Endothelial cell of umbilical vein (primary cell): Measurements from ENCODE around the gene TMEM222. TPM values are rescaled to one million over a fixed set of nuclear protein-coding genes. Genes with fewer than 3 reads are reported as not detected.

Experiments
- BruUV-seq: library from RNA; stranded (reverse); fragments of 400-500 nt; replicated peaks from 2 replicates; lab custom pipeline; 2021; lab: Mats Ljungman, UMichigan
- CTCF ChIA-PET: fragments of 300-600, 350-600 bp; sonication (Branson Sonifier 250); formaldehyde crosslinking; loops from one replicate; lab custom pipeline; 2021; ENCODE audit warnings: antibody characterized with exemption, inconsistent platforms; lab: Charles Lee
- POLR2A ChIA-PET: fragments of 300-600, 350-600 bp; sonication (Branson Sonifier 250); formaldehyde crosslinking; loops from one replicate; lab custom pipeline; 2021; ENCODE audit warnings: antibody characterized with exemption, inconsistent platforms; lab: Charles Lee
- DNase-seq: peaks from one replicate; pipeline ENCODE4 v3.0.0-alpha.2; 2011; ENCODE audit warnings: low read depth, low spot score
- FAIRE-seq: peaks from 2 replicates; lab custom pipeline; 2011; peaks lifted over from hg19 to GRCh38; lab: Jason Lieb, UNC
- H2AFZ ChIP-seq: 2 replicates; pipeline ENCODE4 v1.6.0; 2012; ENCODE audit warnings: low read depth, low read length, control low read depth, inconsistent platforms
- H3K27ac ChIP-seq: 2 replicates; pipeline ENCODE4 v1.5.1; 2011; ENCODE audit warnings: low read depth, mild to moderate bottlenecking, control low read depth, low read length, moderate library complexity; ENCODE audit not compliant: insufficient read depth
- H3K27me3 ChIP-seq, 2 experiments: 2 replicates each; pipeline versions ENCODE4 v1.6.0 to v1.6.1; 2011; ENCODE audit warnings: low read length in 2 of 2, mixed read lengths in 1 of 2; ENCODE audit not compliant: control insufficient read depth in 2 of 2, insufficient read depth in 2 of 2
- H3K36me3 ChIP-seq, 2 experiments: 2 replicates in 1 of 2; 3 replicates in 1 of 2; pipeline ENCODE4 v1.5.1; 2011; ENCODE audit warnings: low read length in 2 of 2, mild to moderate bottlenecking in 1 of 2, moderate library complexity in 1 of 2; ENCODE audit not compliant: control insufficient read depth in 2 of 2, insufficient read depth in 2 of 2; ENCODE audit errors: extremely low read depth in 1 of 2
- H3K4me1 ChIP-seq: 3 replicates; pipeline ENCODE4 v1.5.1; 2011; ENCODE audit warnings: mild to moderate bottlenecking, low read length; ENCODE audit not compliant: control insufficient read depth, insufficient read depth; ENCODE audit errors: extremely low read depth
- H3K4me2 ChIP-seq: 2 replicates; pipeline ENCODE4 v1.6.1; 2011; ENCODE audit warnings: low read length, control low read depth, mixed read lengths; ENCODE audit not compliant: insufficient read depth
- H3K4me3 ChIP-seq, 3 experiments: fragments of 200-600 bp in 1 of 3; sonication (generic), shearing (Covaris generic) in 1 of 3; replicated peaks in 1 of 3; 2 replicates each; pipeline ENCODE4 v1.5.1; 2011 to 2016; ENCODE audit warnings: control low read depth in 3 of 3, low read length in 3 of 3, mild to moderate bottlenecking in 2 of 3, inconsistent platforms in 1 of 3, low read depth in 1 of 3, moderate library complexity in 1 of 3; ENCODE audit not compliant: insufficient read depth in 1 of 3
- H3K79me2 ChIP-seq: 2 replicates; pipeline ENCODE4 v1.6.0; 2012; ENCODE audit warnings: low read length, inconsistent platforms; ENCODE audit not compliant: control insufficient read depth, insufficient read depth
- H3K9ac ChIP-seq: replicated peaks from 2 replicates; pipeline ENCODE3; 2011; ENCODE audit warnings: low read length, control low read depth; ENCODE audit not compliant: insufficient read depth; ENCODE audit errors: extremely low read depth
- H3K9me1 ChIP-seq: replicated peaks from 3 replicates; pipeline ENCODE4 v1.6.0; 2011; ENCODE audit warnings: mild to moderate bottlenecking, low read length; ENCODE audit not compliant: control insufficient read depth, insufficient read depth; ENCODE audit errors: extremely low read depth
- H3K9me3 ChIP-seq: replicated peaks from 2 replicates; pipeline ENCODE4 v1.5.1; 2012; ENCODE audit warnings: low read length, inconsistent platforms; ENCODE audit not compliant: control insufficient read depth, insufficient read depth
- H4K20me1 ChIP-seq: replicated peaks from 2 replicates; pipeline ENCODE3; 2011; ENCODE audit warnings: mild to moderate bottlenecking, low read length; ENCODE audit not compliant: control insufficient read depth, insufficient read depth; ENCODE audit errors: extremely low read depth
- CTCF ChIP-seq, 2 donors: IDR thresholded peaks; 1 replicate in 1 of 2; 2 replicates in 1 of 2; pipeline ENCODE4 v1.5.1; 2011; ENCODE audit warnings: low read length in 2 of 2, mild to moderate bottlenecking in 2 of 2, moderate library complexity in 2 of 2, control low read depth in 1 of 2, inconsistent platforms in 1 of 2, low read depth in 1 of 2; ENCODE audit not compliant: insufficient read depth in 1 of 2; ENCODE audit errors: extremely low read depth in 1 of 2
- FOS ChIP-seq: IDR thresholded peaks from 2 replicates; pipeline ENCODE4 v1.6.1; 2011; ENCODE audit warnings: mild to moderate bottlenecking, low read length, moderate library complexity, borderline replicate concordance; ENCODE audit not compliant: insufficient read depth
- GATA2 ChIP-seq: IDR thresholded peaks from 2 replicates; pipeline ENCODE4 v1.7.0; 2011; ENCODE audit warnings: low read depth, mild to moderate bottlenecking, moderate library complexity, mixed read lengths, low read length; ENCODE audit not compliant: insufficient read length, insufficient read depth
- MYC ChIP-seq: IDR thresholded peaks from one replicate; pipeline ENCODE4 v1.6.1; 2011; ENCODE audit warnings: mild to moderate bottlenecking, low read depth, low read length
- dilution Hi-C: fragments of 300-500 bp; cut with MboI; formaldehyde crosslinking; loops from one replicate; pipeline ENCODE4 v1.15.0; 2019; ENCODE audit warnings: low sequenced_read_pairs; ENCODE audit not compliant: extremely low pct_ligation_motif_present
- intact Hi-C: fragments of 100-400 bp; cut with micrococcal nuclease; formaldehyde crosslinking; loops from one replicate; pipeline ENCODE4 v1.10.0; 2022
- polyA plus RNA-seq, 4 experiments: library from polyadenylated mRNA; depleted of rRNA in 3 of 4; stranded (reverse) in 3 of 4; unstranded in 1 of 4; fragments of >200 nt; gene quantifications; 2 replicates each; pipeline versions ENCODE4 v1.2.1 to v1.2.3, GENCODE V29; 2011 to 2012; ENCODE audit warnings: missing spikeins in 1 of 4
- total RNA-seq: library from RNA; stranded (reverse); gene quantifications from 2 replicates; pipeline ENCODE4 v1.2.3, GENCODE V29; 2021

TMEM222 gene
- total and polyA plus RNA-seq, 2 donors (not counting 3 experiments of a cell fraction or from before 2014, with no cell fraction given): 45.8 to 76.1 TPM

- no peaks in the 10 kb centered on the region for H3K9me3 ChIP-seq
- H2AFZ ChIP-seq: no peak overlapping the region
- intact Hi-C loops (loop anchor here (2.0 to 5.0 kb wide), 2 partner anchors 23 to 363 kb away; partner anchors contain the start of gene TMEM222), dilution Hi-C loops (no loop called here)
- H3K9ac ChIP-seq: no peak overlapping the region
- FAIRE-seq (no peak), DNase-seq (peak; percentile 9)
- H4K20me1 ChIP-seq: no peaks in the 10 kb centered on the region
- BruUV-seq: no TSS peak
- ChIA-PET CTCF (interaction anchor here (0.7 to 10.9 kb wide), 31 partner anchors 8 to 420 kb away, joined by 3 to 275 read pairs (median 5); partner anchors contain the start of genes CD164L2, GPR3 and MAP3K6), POLR2A (no interaction called here)
- peaks cover 0 to 21% of the 10 kb centered on the region in 2 experiments for H3K36me3 ChIP-seq
- no peak overlapping the region for H3K4me3 ChIP-seq
- H3K27ac ChIP-seq: no peak overlapping the region
- no peak for TF ChIP-seq CTCF (IDR thresholded peaks at IDR 0.05; ENCODE audit: extremely low read depth in 1 of 2, insufficient read depth in 1 of 2, low read depth in 1 of 2, low read length in 2 of 2)
- TF ChIP-seq FOS: no peak
- no peak for TF ChIP-seq MYC
- TF ChIP-seq GATA2: no peak
- no peak overlapping the region for H3K4me2 ChIP-seq
- H3K79me2 ChIP-seq: no peaks in the 10 kb centered on the region
- H3K27me3 ChIP-seq: no peaks in the 10 kb centered on the region
- H3K9me1 ChIP-seq: no peaks in the 10 kb centered on the region
- no peaks in the 10 kb centered on the region for H3K4me1 ChIP-seq
Observed at GRCh38 chr1:27299385-27300271, 22.3 kb upstream of the TMEM222 start.
